ENCODE data around the gene MYL5.

GRCh38 chr4:726235-726787 lies 52.0 kb downstream of the MYL5 start:
- TF ChIP-seq CTCF (conservative IDR thresholded peaks at IDR 0.05; ENCODE audit: low read depth, low read length) (no peak), EZH2 (IDR thresholded peaks at IDR 0.05; ENCODE audit: borderline replicate concordance, low read depth, low read length, poor library complexity, severe bottlenecking) (no peak)

All from A673 (cell line).